Loucy (cell line): ENCODE results near the gene MAPKAP1.

Experiments
- CTCF ChIP-seq: fragments of 200-600 bp; sonication (generic); conservative IDR thresholded peaks from 2 replicates; pipeline ENCODE4 v1.5.1; 2014; ENCODE audit warnings: mild to moderate bottlenecking, antibody characterized with exemption, low read length
- EZH2phosphoT487 ChIP-seq: fragments of 200-600 bp; IDR thresholded peaks from 2 replicates; pipeline ENCODE4 v1.6.1; 2018; ENCODE audit warnings: antibody characterized with exemption, mild to moderate bottlenecking, moderate library complexity, borderline replicate concordance

- no peak for TF ChIP-seq CTCF
- no peak for TF ChIP-seq EZH2phosphoT487
Measured at GRCh38 chr9:125683486-125683885, 23.5 kb downstream of the MAPKAP1 start.
